ENCODE data around the gene LRIG3. TPM values are rescaled to one million over a fixed set of nuclear protein-coding genes. Genes with fewer than 3 reads are reported as not detected.

LRIG3 gene
- total RNA-seq, 1 donor from 2014 or later: 44.5 TPM

- Histone ChIP-seq H3K36me3 (ENCODE audit: control insufficient read depth, insufficient read depth, low read length) (no peaks in the 10 kb centered on the region), H3K27me3 (ENCODE audit: control insufficient read depth, insufficient read depth, low read length) (no peaks in the 10 kb centered on the region), H3K4me3 (ENCODE audit: low read depth, low read length) (no peak overlapping the region)
- peak; percentile 54 for DNase-seq (ENCODE audit: low read depth)
- no peak for TF ChIP-seq CTCF (IDR thresholded peaks at IDR 0.05; ENCODE audit: insufficient read depth, low read length, severe bottlenecking)
- FAIRE-seq: no peak
Observed at GRCh38 chr12:58922849-58923248, 2.5 kb upstream of the LRIG3 start.

GRCh38 chr12:58920961-58921861 lies 907 bp upstream of the LRIG3 start:
- Histone ChIP-seq H3K27me3 (ENCODE audit: control insufficient read depth, insufficient read depth, low read length) (no peaks in the 10 kb centered on the region), H3K36me3 (ENCODE audit: control insufficient read depth, insufficient read depth, low read length) (no peaks in the 10 kb centered on the region), H3K4me3 (ENCODE audit: low read depth, low read length) (peak overlapping the region; percentile 87)
- FAIRE-seq (no peak), DNase-seq (ENCODE audit: low read depth) (no peak)
- TF ChIP-seq CTCF (IDR thresholded peaks at IDR 0.05; ENCODE audit: insufficient read depth, low read length, severe bottlenecking): no peak

GRCh38 chr12:58919231-58920101 lies 838 bp downstream of the LRIG3 start:
- H3K36me3 ChIP-seq (ENCODE audit: control insufficient read depth, insufficient read depth, low read length): no peaks in the 10 kb centered on the region
- DNase-seq (ENCODE audit: low read depth) (peak; percentile 66), FAIRE-seq (peak; percentile 18)
- no peaks in the 10 kb centered on the region for H3K27me3 ChIP-seq (ENCODE audit: control insufficient read depth, insufficient read depth, low read length)
- peak overlapping the region; percentile 87 for H3K4me3 ChIP-seq (ENCODE audit: low read depth, low read length)
- TF ChIP-seq CTCF (IDR thresholded peaks at IDR 0.05; ENCODE audit: insufficient read depth, low read length, severe bottlenecking): no peak

- TF ChIP-seq CTCF (IDR thresholded peaks at IDR 0.05; ENCODE audit: insufficient read depth, low read length, severe bottlenecking): no peak
- Histone ChIP-seq H3K4me3 (ENCODE audit: low read depth, low read length) (peak overlapping the region; percentile 87), H3K27me3 (ENCODE audit: control insufficient read depth, insufficient read depth, low read length) (no peaks in the 10 kb centered on the region), H3K36me3 (ENCODE audit: control insufficient read depth, insufficient read depth, low read length) (no peaks in the 10 kb centered on the region)
- DNase-seq (ENCODE audit: low read depth) (peak; percentile 49), FAIRE-seq (no peak)
Observed at GRCh38 chr12:58918469-58918844, 1.8 kb downstream of the LRIG3 start.

- H3K36me3 ChIP-seq (ENCODE audit: control insufficient read depth, insufficient read depth, low read length): no peaks in the 10 kb centered on the region
- H3K27me3 ChIP-seq (ENCODE audit: control insufficient read depth, insufficient read depth, low read length): no peaks in the 10 kb centered on the region
- FAIRE-seq (no peak), DNase-seq (ENCODE audit: low read depth) (peak; percentile 47)
- no peak for TF ChIP-seq CTCF (IDR thresholded peaks at IDR 0.05; ENCODE audit: insufficient read depth, low read length, severe bottlenecking)
- H3K4me3 ChIP-seq (ENCODE audit: low read depth, low read length): peak overlapping the region; percentile 87
Observed at GRCh38 chr12:58917699-58918468, 2.4 kb downstream of the LRIG3 start.

All from bronchial epithelial cell (primary cell).